ENCODE data around the gene MYH7. TPM values are rescaled to one million over a fixed set of nuclear protein-coding genes. Genes with fewer than 3 reads are reported as not detected.

MYH7 gene
- total and polyA plus RNA-seq, 2 donors from 2014 or later = 0.06 to 1.6 TPM

DNA sequence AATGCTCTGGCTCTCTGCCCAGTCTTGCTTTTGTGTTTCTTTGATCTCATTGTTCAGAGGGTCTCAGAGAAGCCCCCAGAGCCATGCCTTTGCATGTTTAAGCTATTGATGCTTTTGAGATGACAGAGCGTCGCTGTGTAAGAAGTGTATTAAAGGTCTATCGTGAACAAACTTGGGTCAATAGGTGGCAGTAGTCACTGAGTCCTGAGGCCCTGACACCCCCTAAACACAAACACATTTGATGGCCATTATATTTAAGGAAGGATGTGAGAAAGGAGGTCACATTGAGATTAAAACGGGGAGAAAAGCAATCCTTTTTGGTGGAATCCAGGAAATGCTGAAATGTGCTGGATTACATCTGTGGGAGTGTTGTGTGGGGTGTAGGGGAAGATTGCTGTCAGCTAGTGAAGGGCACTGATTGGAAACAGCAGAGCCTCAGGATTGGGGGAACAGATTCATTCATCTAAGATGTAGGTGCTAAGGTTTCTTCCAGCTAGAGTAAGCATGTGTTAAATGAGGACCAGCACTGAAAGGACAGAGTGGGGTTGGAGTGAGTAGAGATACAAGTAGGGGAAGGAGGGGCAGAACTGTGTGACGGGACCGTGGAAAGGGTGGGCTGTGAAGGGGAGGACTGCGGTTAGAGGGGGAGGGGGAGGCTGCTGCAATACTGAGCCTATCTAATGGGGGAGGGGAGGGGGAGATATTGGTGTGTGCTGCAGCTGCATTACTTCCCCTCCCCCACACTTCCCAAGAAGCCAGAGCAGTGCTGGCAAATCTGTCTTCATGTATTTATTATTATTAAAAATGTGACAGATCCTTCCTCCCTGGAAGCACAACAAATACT is 46.7 kb upstream of the MYH7 start:
- Histone ChIP-seq H3K4me1 (ENCODE audit: control insufficient read depth in 2 of 3, insufficient read depth in 2 of 3, low read depth in 1 of 3, low read length in 3 of 3) (no peaks in the 10 kb centered on the region), H3K9ac (ENCODE audit: low read length in 3 of 3) (no peak overlapping the region), H3K4me3 (ENCODE audit: low read length in 3 of 3) (no peak overlapping the region), H3K27me3 (ENCODE audit: control insufficient read depth, insufficient read depth, low read length) (no peaks in the 10 kb centered on the region), H3K27ac (ENCODE audit: low read depth in 2 of 2, low read length in 2 of 2) (no peak overlapping the region), H3K9me3 (ENCODE audit: control insufficient read depth in 2 of 3, insufficient read depth in 1 of 3, low read length in 3 of 3) (no peaks in the 10 kb centered on the region), H3K36me3 (ENCODE audit: control insufficient read depth in 2 of 3, insufficient read depth in 3 of 3, low read length in 3 of 3) (peaks cover 7 to 13% (median 12%) of the 10 kb centered on the region in 3 donors)
- FAIRE-seq (no peak), DNase-seq (peak in 1 of 5 donors; percentile 48)
- TF ChIP-seq, protein P1, sequence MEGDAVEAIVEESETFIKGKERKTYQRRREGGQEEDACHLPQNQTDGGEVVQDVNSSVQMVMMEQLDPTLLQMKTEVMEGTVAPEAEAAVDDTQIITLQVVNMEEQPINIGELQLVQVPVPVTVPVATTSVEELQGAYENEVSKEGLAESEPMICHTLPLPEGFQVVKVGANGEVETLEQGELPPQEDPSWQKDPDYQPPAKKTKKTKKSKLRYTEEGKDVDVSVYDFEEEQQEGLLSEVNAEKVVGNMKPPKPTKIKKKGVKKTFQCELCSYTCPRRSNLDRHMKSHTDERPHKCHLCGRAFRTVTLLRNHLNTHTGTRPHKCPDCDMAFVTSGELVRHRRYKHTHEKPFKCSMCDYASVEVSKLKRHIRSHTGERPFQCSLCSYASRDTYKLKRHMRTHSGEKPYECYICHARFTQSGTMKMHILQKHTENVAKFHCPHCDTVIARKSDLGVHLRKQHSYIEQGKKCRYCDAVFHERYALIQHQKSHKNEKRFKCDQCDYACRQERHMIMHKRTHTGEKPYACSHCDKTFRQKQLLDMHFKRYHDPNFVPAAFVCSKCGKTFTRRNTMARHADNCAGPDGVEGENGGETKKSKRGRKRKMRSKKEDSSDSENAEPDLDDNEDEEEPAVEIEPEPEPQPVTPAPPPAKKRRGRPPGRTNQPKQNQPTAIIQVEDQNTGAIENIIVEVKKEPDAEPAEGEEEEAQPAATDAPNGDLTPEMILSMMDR (IDR thresholded peaks at IDR 0.05; ENCODE audit: borderline replicate concordance, extremely low read depth, insufficient read depth) = no peak
- intact Hi-C loops (cut with DNase I) = no loop called here

DNA sequence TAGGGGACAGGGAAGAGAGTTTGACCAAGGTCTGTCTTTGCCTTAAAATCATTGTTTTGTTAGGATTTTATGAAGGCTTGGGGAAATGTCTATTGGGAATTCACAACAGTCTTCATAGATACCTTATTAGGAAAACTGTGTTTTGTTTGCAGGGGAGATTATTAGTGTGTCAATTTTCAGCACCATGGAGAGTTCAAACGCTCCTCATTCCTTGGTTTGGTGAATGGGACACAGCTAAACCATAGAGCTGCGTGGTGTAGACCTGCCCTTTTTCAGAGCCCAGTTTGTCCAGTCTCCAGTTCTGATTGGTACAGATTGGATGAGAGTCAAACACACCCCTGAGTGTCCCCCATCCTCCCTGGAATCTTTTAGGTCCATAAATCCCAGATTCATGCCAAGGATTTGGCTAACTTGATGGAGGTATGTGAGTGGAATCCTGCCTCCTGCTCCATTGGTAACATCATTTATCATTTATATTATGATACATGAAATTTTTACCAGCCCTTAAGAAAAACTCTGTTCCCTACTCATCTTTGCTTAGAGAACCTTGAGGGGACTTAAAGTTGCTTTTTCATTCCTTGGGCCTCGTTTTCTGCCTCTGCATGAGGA is 46.0 kb upstream of the MYH7 start:
- no peaks in the 10 kb centered on the region for H3K4me1 ChIP-seq (ENCODE audit: control insufficient read depth in 2 of 3, insufficient read depth in 2 of 3, low read depth in 1 of 3, low read length in 3 of 3)
- no peaks in the 10 kb centered on the region for H3K27me3 ChIP-seq (ENCODE audit: control insufficient read depth, insufficient read depth, low read length)
- peaks cover 7 to 17% (median 17%) of the 10 kb centered on the region in 3 donors for H3K36me3 ChIP-seq (ENCODE audit: control insufficient read depth in 2 of 3, insufficient read depth in 3 of 3, low read length in 3 of 3)
- no peak overlapping the region for H3K9ac ChIP-seq (ENCODE audit: low read length in 3 of 3)
- no peak overlapping the region for H3K27ac ChIP-seq (ENCODE audit: low read depth in 2 of 2, low read length in 2 of 2)
- intact Hi-C loops (cut with DNase I) = no loop called here
- FAIRE-seq = no peak
- peak in 2 of 5 donors; percentile 51 to 65 for DNase-seq
- TF ChIP-seq, protein P1 (IDR thresholded peaks at IDR 0.05; ENCODE audit: borderline replicate concordance, extremely low read depth, insufficient read depth) = no peak
- no peak overlapping the region for H3K4me3 ChIP-seq (ENCODE audit: low read length in 3 of 3)
- no peaks in the 10 kb centered on the region for H3K9me3 ChIP-seq (ENCODE audit: control insufficient read depth in 2 of 3, insufficient read depth in 1 of 3, low read length in 3 of 3)

DNA sequence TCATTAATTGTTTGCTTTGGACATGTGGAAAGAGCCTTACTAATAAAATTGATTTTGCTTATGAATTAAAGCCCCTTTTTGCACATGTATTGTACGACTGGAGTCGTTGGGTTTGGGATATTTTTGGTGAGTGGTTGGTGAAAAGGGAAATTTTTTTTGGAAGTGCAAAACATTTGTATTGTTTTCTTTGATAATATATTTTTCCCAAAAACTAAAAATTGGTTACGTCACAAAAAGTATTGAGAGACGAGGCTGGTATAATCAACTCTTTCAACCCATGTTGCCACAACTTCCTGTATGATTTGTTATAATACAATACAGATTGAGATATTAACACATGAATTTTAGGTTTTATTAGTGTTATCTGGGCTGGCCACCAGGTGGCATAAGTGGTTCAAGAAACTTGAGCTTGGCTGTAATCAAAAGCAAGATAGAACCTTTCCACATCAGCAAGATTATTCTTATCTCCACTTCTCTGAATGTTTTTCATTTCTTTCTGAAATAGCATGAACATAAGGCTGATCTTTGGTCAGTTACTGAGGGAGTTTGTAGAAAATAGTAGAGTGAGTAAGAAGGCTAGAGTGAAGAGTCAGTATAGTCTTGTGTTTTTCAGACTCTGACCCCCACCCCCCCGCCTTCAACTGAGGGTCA is 42.8 kb upstream of the MYH7 start:
- Histone ChIP-seq H3K27ac (ENCODE audit: low read depth in 2 of 2, low read length in 2 of 2) (no peak overlapping the region), H3K36me3 (ENCODE audit: control insufficient read depth in 2 of 3, insufficient read depth in 3 of 3, low read length in 3 of 3) (peaks cover 9 to 36% (median 28%) of the 10 kb centered on the region in 3 donors), H3K27me3 (ENCODE audit: control insufficient read depth, insufficient read depth, low read length) (no peaks in the 10 kb centered on the region), H3K9me3 (ENCODE audit: control insufficient read depth in 2 of 3, insufficient read depth in 1 of 3, low read length in 3 of 3) (no peaks in the 10 kb centered on the region), H3K4me1 (ENCODE audit: control insufficient read depth in 2 of 3, insufficient read depth in 2 of 3, low read depth in 1 of 3, low read length in 3 of 3) (no peaks in the 10 kb centered on the region), H3K9ac (ENCODE audit: low read length in 3 of 3) (no peak overlapping the region), H3K4me3 (ENCODE audit: low read length in 3 of 3) (no peak overlapping the region)
- TF ChIP-seq, protein P1 (IDR thresholded peaks at IDR 0.05; ENCODE audit: borderline replicate concordance, extremely low read depth, insufficient read depth) = peak; percentile 75
- intact Hi-C loops (cut with DNase I) = no loop called here
- DNase-seq = peak in 3 of 5 donors; percentile 55 to 75 (median 64)
- peak; percentile 68 for FAIRE-seq

All from kidney (tissue), 14 donors.